Raji (cell line): ENCODE measurements around the gene TPPP.

Source experiments
- POLR2A ChIP-seq: IDR thresholded peaks from 2 replicates; pipeline ENCODE4 v1.6.1; 2011; ENCODE audit warnings: low read depth, low read length, control low read depth; ENCODE audit not compliant: insufficient read depth

The TPPP gene

DNA sequence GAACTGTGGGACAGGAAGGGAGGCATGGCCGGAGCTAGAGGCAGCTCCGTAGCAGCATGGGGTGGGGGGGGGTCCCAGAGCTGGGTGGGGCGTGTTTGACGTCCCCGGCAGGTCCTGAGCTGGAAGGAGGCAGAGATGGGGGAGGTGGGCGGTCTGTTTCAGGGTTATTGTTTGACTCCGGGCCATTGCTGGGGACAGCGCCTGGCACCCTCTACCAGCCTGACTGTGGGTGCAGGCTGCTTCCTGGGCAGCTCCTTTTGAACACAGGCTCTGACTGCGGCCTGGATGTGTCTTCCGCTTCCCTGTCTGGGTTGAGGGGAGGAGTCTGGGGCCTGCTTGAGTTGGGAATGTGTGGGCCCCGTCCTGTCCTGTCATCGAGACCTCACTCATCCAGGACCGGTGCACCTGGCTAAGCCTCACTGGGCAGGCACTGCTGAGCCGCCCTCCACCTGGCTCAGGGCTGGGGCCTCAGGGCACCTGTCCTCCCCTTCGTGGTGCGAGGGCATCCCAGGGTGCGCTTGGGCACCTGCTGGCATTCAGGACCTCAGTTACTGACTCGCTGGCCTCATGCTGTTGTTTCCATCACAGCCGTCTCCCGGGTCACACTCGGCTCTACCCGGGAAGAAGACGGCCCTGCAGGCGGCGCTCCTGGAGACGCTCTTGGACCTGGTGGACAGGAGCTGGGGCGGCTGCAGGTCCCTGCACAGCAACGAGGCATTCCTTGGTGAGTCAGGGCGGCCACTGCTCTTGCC lies 54.5 kb downstream of the TPPP start:
- no peak for TF ChIP-seq POLR2A

DNA sequence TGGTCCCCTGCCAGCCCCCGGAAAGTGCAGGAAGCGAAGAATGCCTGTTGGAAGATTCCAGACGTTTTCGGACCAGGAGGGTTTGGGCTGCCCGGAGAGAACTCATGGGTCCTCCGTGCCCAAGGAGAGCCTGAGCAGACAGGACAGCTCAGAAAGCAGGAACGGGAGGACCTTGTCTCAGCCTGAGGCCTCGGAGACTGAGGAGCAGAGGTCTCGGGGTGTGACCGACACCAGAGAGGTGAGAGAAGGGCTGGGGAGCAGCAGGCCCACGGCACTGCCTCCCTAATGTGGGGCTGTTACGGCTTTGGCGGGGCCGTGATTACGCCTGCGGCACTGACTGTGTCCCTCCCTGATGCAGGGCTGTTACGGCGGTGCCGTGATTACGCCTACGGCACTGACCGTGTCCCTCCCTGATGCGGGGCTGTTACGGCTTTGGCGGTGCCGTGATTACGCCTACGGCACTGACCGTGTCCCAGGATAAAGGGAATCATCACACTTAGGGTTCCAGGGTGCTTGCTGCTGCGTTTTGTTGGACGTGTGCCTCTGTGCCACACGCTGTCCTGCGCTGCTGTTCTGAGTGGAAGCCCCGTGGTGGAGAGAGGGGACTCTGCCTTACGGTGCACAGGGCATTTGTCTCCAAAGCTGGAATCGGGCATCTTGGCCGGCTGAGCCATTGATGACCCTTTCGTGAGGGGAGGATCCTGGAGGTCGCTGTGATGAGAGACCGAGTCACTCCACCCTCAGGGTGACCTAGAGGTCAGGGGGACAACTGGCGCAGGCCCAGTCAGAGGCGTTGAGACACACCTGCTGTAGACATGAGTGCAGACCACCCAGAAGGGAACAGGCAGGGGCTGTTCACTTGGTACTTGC lies 55.3 kb downstream of the TPPP start:
- TF ChIP-seq POLR2A, result no peak

DNA sequence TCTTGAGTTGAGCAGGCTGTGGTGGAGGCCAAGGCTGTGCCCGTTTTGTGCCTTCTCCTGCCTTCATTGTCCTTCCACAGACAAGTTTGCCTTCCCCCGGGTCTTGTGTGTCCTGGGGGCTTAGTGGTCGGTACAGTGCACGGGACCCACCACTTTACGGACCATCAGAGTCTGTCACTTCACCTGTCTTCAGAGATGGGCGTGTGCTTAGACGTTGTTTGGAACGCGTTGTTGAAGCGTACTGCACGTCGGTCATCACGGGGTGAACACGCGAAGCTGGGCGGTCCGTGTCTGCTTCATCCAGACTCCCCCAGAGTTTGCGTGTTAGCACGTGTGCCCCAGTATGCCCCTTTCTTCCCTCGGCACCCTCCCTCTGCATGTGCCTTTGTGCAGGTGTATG lies 56.2 kb downstream of the TPPP start:
- TF ChIP-seq POLR2A, result no peak

DNA sequence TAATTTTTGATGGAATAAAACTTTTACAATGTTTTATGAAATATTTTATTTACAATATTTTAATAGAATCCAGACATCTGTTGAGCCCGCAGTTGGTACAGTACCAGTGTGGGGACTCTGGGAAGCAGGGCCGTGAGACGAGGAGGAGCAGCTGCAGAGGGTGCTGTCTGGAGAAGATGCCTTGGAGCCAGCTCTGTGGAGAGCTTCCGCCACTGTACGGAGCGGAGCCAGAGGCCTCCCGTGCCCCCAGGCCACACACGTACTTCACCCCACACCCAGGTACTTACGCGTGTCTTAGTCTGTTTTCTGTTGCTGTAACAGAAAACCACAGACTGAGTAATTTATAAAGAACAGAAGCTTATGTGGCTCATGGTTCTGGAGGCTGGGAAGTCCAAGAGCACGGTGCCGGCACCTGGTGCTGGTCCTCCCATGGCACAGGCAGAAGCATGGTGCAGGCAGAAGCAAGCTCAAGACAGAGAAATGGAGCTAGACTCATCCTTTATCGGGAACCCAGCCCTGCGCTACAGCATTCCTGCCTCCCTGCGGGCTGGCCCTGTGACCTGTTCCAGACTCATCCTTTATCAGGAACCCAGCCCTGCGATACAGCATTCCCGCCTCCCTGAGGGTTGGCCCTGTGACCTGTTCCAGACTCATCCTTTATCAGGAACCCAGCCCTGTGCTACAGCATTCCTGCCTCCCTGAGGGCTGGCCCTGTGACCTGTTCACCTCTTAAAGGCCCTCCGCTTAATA lies 57.7 kb downstream of the TPPP start:
- TF ChIP-seq POLR2A, result no peak

DNA sequence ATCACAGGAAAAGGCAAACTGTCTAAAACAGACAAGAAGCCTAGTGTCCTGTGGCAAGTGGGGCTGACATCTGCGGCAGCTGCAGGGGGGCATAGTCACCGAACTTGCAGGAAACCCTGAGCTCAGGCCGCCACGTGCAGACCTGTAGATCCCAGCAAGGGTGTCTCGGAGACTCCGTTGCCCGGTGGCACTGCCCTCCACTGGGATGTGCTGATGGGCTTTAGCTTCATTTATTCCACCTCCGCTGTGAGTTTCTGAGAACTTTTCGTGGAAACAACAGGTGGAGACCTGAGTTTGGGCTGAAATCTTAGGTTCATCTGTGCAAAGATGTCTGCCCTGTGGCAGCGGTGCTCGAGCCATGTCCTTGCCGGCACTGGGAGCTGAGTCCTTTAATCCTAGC lies 59.0 kb downstream of the TPPP start:
- no peak for TF ChIP-seq POLR2A

DNA sequence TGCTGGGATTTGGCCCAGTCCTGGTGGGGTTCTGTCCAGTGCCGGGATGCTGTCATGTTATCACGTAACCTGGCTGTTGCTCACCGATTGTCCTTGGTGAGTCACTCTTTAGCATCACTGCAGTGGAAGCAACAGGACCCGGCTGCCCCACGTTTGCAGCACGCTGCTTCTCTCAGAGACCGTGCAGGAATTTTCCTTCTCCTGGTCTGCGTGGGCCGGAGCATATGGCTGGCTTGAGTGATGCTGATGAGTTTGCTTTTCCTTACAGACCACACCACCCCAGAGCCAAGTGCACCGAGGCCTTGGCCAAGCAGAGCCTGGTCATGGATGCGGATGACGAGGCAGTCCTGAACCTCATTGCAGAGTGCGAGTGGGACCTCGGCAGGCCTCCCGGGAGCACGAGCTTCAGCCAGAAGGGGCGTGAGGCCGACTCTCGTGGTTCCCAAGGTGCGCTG lies 59.6 kb downstream of the TPPP start:
- TF ChIP-seq POLR2A, result no peak

DNA sequence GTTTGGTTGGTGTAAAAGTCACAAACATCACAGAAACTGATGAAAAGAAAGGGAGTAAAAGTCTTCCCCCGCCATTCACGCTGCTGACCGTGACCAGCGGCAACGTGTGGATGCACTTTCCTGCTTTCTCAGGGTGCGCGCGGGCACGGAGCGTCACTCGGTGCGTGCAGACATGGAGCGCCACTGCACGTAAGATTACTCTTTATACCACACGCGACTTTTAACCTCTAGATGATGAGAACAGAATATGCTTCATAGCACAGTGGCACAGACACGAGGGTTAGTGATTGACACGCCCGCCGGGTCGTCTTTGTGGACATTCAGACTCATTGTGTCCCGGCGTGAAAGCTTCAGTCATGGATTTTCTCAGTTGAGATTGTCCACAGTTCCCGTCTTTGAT lies 65.3 kb downstream of the TPPP start:
- no peak for TF ChIP-seq POLR2A

DNA sequence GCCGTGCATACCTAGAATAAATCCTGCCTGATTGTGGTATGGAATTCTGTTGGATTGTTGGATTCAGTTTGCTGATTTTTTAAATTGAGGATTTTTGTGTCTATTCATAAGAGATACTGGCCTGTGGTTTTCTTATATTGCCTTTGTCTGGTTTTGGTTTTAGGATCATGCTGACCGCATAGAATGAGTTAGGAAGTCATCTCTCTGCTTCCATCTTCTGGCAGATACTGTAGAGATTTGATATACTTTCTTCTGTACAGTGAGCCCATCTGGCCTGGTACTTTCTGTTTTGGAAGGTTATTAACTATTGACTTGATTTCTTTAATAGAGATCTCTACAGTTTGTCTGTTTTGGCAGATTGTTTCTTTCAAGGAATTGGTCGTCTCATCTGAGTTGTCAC lies 66.3 kb downstream of the TPPP start:
- no peak for TF ChIP-seq POLR2A

DNA sequence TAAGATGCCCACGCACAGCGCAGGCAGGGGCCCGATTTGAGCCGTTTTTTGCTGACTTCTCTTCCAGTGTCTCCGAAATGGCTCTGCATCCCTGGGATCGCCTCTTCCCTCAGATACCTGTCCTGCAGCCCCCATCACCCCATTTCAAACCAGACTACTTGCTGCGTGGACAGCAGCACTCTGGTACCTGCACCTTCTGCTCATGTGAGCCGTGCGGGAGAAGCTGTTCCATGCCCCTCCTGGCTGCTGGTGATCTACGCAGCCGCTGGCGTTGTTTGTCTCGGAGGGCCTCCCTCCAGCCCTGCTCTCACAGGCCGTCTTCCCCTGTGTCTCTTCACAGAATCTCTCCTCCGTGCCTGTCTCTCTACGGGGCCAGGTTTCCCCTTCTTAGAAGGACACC lies 67.6 kb downstream of the TPPP start:
- no peak for TF ChIP-seq POLR2A

DNA sequence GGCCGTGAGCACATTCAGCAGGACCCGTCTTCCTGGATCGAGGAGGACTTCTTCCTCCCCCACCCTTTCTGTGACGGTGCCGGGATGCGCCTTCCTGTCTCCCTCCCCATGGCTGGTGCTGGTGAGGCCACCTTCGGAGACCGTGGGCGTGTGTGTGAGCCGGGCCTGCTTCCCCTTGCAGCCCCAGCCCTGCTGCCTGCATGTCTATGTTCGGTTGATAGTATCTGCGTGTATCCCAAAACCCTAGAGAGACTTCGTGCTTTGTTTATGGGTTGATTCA lies 68.3 kb downstream of the TPPP start:
- no peak for TF ChIP-seq POLR2A

DNA sequence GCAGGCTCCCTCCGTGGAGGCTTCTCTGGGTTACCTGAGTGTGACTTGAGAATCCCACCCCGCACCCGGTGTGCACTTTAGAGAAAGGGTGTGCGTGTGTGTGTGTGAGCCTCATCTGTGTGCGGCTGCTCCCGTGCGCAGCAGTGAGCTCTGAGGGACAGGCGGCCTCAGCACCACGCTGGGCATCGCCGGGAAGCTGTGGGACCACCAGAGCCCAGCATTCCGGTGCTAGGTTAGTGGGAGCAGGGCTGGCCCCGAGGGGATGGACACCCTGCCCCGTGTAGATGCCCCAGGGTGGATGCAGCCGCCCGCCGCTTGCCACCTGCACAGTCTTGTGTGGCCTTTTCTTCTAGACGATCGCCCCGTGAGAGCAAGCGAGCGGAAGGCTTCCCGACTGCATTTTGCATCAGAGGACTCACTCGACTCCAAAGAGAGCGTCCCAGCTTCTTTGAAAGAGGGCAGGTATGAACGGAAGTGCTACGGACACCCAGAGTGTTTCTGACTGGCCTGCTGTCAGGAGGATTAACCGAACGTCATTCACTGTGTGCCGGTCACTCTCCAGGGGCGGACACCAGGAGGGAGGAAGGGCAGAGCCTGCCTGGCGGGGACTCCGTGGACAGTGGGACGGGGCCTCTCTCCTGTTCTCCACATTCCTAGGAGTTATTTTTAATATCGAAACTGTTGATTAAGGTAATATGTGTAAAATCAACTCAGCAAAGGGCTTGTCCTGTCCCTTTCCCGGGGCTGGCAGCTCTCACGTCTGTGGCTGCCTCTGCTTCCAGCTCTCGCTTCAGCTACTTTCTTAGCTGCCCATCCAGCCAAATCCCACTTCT lies 68.8 kb downstream of the TPPP start:
- TF ChIP-seq POLR2A, result no peak

DNA sequence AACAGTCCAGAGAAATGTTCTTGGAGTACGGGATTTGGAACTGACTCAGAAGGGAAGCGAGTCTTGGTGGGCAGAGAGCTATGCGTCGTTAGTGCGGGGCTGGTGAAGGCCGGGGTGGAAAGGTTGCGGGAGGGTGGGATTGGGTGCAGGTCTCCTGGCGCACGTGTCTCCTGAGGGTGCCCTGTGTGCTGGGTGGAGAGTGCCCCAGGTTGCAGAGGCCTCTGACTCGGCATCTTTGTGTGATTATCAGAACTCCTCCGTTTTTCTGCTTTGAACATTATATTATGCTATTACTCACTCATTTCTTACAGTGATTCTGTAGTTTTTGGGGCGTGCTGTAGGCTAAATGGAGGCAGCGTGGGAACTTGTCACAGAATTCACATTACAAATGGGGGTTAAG lies 69.6 kb downstream of the TPPP start:
- TF ChIP-seq POLR2A, result no peak

DNA sequence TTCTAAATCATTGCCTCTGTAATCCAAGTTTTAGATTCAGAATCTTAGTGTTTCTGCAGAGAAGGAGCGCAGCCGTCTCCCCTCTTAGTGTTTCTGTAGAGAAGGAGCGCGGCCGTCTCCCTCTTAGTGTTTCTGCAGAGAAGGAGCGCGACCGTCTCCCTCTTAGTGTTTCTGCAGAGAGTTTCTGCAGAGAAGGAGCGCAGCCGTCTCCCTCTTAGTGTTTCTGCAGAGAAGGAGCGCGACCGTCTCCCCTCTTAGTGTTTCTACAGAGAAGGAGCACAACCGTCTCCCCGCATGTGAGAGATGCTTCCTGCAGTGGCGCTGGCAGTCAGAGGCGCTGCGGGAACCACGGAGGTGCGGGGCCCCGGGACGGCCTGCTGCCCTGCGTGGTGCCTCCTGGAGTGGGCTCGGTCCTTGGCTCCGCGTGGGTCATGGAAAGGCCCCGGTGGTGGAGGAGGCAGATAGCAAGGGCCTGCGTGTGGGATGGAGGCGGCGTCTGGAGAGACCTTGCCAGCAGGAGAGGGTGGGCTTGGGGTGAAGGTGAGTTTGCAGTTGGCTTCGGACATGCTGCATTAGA lies 70.1 kb downstream of the TPPP start:
- TF ChIP-seq POLR2A, result no peak

DNA sequence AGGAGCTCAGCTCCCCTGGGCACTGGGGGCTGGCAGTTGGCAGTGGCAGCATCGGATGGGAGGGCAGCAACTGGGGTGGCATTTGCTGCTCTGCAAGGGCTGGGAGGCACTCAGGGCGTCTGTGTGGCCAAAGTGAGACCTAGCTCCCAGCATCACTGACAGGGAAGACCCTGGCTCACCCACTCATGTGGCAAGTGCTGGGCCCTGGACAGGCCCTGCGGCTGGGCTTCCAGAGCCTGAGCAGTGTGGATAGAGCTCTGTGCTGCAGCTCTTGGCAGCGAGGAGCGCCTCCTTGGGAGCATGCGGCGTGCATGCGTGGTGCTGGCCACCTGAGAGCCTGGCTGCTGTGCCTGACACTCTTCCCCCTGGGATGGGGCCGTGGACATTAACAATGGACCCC lies 70.8 kb downstream of the TPPP start:
- no peak for TF ChIP-seq POLR2A

DNA sequence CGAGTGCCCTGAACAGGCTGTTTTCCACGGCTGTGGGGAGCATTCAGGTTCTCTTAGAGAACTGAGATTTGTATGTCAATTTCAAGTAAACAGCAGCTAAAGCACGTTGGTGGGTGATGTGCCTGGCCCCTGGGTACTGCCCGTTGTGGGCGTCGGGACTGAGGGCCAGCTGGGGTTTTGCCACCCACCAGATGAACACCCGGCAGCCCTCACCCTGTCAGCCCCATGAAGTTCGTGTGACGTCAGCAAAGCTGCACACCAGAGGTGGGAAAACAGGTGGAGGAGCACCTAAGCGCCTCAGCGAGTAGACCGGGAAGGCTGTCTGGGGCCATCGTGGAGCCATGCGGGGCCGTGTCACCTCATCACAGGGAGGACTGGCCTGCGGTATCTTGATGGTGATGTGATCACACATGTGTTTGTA lies 71.8 kb downstream of the TPPP start:
- TF ChIP-seq POLR2A, result no peak
